VCaP (cell line): Measurements from ENCODE around the gene B3GLCT.

Experiments
- H3K27ac ChIP-seq: fragments of 450-650 bp; 2 replicates; pipeline ENCODE4 v1.5.1; 2017
- CTCF ChIP-seq: fragments of 450-650 bp; conservative IDR thresholded peaks from 2 replicates; pipeline ENCODE4 v1.5.1; 2017; ENCODE audit warnings: mild to moderate bottlenecking, moderate library complexity

The B3GLCT gene

GRCh38 chr13:31369213-31369612 lies 169.4 kb downstream of the B3GLCT start:
- no peak for TF ChIP-seq CTCF
- H3K27ac ChIP-seq = peak overlapping the region; percentile 34

- TF ChIP-seq CTCF = no peak
- no peak overlapping the region for H3K27ac ChIP-seq
Measured at GRCh38 chr13:31372454-31372853, 172.7 kb downstream of the B3GLCT start.

GRCh38 chr13:31374682-31375081 lies 174.9 kb downstream of the B3GLCT start:
- no peak overlapping the region for H3K27ac ChIP-seq
- TF ChIP-seq CTCF = no peak

GRCh38 chr13:31377946-31378345 lies 178.2 kb downstream of the B3GLCT start:
- H3K27ac ChIP-seq = no peak overlapping the region
- TF ChIP-seq CTCF = no peak

GRCh38 chr13:31380715-31381114 lies 180.9 kb downstream of the B3GLCT start:
- no peak for TF ChIP-seq CTCF
- no peak overlapping the region for H3K27ac ChIP-seq
